Measurements from ENCODE around the gene ZEB2.

- TF ChIP-seq POLR2AphosphoS5 (IDR thresholded peaks at IDR 0.05): no peak
- TF ChIP-seq, protein P1, sequence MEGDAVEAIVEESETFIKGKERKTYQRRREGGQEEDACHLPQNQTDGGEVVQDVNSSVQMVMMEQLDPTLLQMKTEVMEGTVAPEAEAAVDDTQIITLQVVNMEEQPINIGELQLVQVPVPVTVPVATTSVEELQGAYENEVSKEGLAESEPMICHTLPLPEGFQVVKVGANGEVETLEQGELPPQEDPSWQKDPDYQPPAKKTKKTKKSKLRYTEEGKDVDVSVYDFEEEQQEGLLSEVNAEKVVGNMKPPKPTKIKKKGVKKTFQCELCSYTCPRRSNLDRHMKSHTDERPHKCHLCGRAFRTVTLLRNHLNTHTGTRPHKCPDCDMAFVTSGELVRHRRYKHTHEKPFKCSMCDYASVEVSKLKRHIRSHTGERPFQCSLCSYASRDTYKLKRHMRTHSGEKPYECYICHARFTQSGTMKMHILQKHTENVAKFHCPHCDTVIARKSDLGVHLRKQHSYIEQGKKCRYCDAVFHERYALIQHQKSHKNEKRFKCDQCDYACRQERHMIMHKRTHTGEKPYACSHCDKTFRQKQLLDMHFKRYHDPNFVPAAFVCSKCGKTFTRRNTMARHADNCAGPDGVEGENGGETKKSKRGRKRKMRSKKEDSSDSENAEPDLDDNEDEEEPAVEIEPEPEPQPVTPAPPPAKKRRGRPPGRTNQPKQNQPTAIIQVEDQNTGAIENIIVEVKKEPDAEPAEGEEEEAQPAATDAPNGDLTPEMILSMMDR (IDR thresholded peaks at IDR 0.05): no peak
These were observed 50.1 kb downstream of the ZEB2 start for GRCh38 chr2:144469798-144470197.

Data from breast epithelium (tissue), 3 donors.